Stomach (tissue), 19 donors: Measurements from ENCODE around the gene DGKQ. TPM values are rescaled to one million over a fixed set of nuclear protein-coding genes. Genes with fewer than 3 reads are reported as not detected.

Source experiments
- DNase-seq, 2 donors: peaks; one replicate each; pipeline versions ENCODE4 v3.0.0 to v3.0.0-alpha.2; 2013 to 2019
- H3K27ac ChIP-seq, 5 donors: fragments of 200-600 bp in 4 of 5; sonication (generic) in 4 of 5; one replicate each; pipeline ENCODE4 v1.5.1; 2013 to 2019; ENCODE audit warnings: mild to moderate bottlenecking in 1 of 5, moderate library complexity in 1 of 5
- H3K27me3 ChIP-seq, 3 donors: fragments of 200-600 bp; sonication (generic); one replicate each; pipeline ENCODE4 v1.5.1; 2017 to 2019; ENCODE audit warnings: mixed run types in 1 of 3
- H3K36me3 ChIP-seq, 4 donors: fragments of 200-600 bp; sonication (generic); 1 replicate in 3 of 4; 2 replicates in 1 of 4; pipeline ENCODE4 v1.5.1; 2016 to 2019
- H3K4me1 ChIP-seq, 4 donors: fragments of 200-600 bp; sonication (generic); one replicate each; pipeline ENCODE4 v1.5.1; 2016 to 2019
- H3K4me3 ChIP-seq, 4 donors: fragments of 200-600 bp; sonication (generic) in 3 of 4; one replicate each; pipeline ENCODE4 v1.5.1; 2016 to 2019; ENCODE audit warnings: mild to moderate bottlenecking in 1 of 4
- H3K9me3 ChIP-seq, 4 donors: fragments of 200-600 bp; sonication (generic); one replicate each; pipeline ENCODE4 v1.5.1; 2016 to 2019
- EP300 ChIP-seq: sonication (generic); formaldehyde crosslinking; IDR thresholded peaks from one replicate; pipeline ENCODE4 v1.6.1; 2017; ENCODE audit warnings: antibody characterized with exemption
- POLR2A ChIP-seq, 4 donors: fragments of 450-650 bp; IDR thresholded peaks; one replicate each; pipeline ENCODE4 v1.6.1; 2016; ENCODE audit warnings: antibody characterized with exemption in 4 of 4, control low read depth in 2 of 4, mild to moderate bottlenecking in 1 of 4, moderate library complexity in 1 of 4
- POLR2AphosphoS5 ChIP-seq, 3 donors: sonication (generic); formaldehyde crosslinking; IDR thresholded peaks; one replicate each; pipeline ENCODE4 v1.6.1; 2016; ENCODE audit warnings: antibody characterized with exemption in 3 of 3
- WGBS, 5 donors: extraction: QIAGEN DNeasy Blood & Tissue Kit in 3 of 5; methylation state at CpG; one replicate each; pipeline versions ENCODE4 v1.1.5 to v1.1.7; 2013 to 2018; 5-methylcytosine and 5-hydroxymethylcytosine counted together
- intact Hi-C: fragments of 100-400 bp; cut with DNase I; formaldehyde crosslinking; loops from one replicate; pipeline ENCODE4 v1.15.1; 2023; ENCODE audit warnings: low total_unique reads
- long read RNA-seq, 10 donors: transcript quantifications; one replicate each; lab custom pipeline, GENCODE V29; 2026
- polyA plus RNA-seq, 3 donors: library from polyadenylated mRNA; stranded (reverse); fragments of 200-250 nt; gene quantifications; one replicate each; pipeline ENCODE4 v1.2.3, GENCODE V29; 2013
- total RNA-seq, 5 donors: library from RNA; depleted of rRNA; stranded (reverse); fragments of >200 nt; gene quantifications; one replicate each; pipeline versions ENCODE4 v1.1.0 to v1.2.3, GENCODE V29; 2014 to 2016
- TF ChIP-seq, protein P1 (sequence below), 7 experiments: fragments of 450-650 bp in 4 of 7; fragments of 200-600 bp in 3 of 7; sonication (generic) in 3 of 7; IDR thresholded peaks; one replicate each; pipeline ENCODE4 v1.5.1; 2016 to 2019; ENCODE audit warnings: antibody characterized with exemption in 7 of 7, control low read depth in 2 of 7, mild to moderate bottlenecking in 1 of 7
- donor health status: healthy with polysubstance abuse.
- donor health status: Bipolar disorder and iron deficiency.
- donor health status: healthy.

The DGKQ gene, protein sequence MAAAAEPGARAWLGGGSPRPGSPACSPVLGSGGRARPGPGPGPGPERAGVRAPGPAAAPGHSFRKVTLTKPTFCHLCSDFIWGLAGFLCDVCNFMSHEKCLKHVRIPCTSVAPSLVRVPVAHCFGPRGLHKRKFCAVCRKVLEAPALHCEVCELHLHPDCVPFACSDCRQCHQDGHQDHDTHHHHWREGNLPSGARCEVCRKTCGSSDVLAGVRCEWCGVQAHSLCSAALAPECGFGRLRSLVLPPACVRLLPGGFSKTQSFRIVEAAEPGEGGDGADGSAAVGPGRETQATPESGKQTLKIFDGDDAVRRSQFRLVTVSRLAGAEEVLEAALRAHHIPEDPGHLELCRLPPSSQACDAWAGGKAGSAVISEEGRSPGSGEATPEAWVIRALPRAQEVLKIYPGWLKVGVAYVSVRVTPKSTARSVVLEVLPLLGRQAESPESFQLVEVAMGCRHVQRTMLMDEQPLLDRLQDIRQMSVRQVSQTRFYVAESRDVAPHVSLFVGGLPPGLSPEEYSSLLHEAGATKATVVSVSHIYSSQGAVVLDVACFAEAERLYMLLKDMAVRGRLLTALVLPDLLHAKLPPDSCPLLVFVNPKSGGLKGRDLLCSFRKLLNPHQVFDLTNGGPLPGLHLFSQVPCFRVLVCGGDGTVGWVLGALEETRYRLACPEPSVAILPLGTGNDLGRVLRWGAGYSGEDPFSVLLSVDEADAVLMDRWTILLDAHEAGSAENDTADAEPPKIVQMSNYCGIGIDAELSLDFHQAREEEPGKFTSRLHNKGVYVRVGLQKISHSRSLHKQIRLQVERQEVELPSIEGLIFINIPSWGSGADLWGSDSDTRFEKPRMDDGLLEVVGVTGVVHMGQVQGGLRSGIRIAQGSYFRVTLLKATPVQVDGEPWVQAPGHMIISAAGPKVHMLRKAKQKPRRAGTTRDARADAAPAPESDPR
- total RNA-seq: 100 to 1,000 TPM in 1 of 5 donors, 10 to 100 TPM in 1, 1 to 10 TPM in 3; 5.8 to 176 (median 8.8) TPM
- 1 to 10 TPM; 3.8 to 6.6 (median 5.4) TPM for polyA plus RNA-seq
- long read RNA-seq, donor 1: 0 reads
- long read RNA-seq, donor 2, partial matches to known transcripts: 0 of 5 reads
- long read RNA-seq, donor 2, other reads (novel, unspliced or antisense): 5 of 5 reads
- long read RNA-seq, donor 3: 0 reads
- long read RNA-seq, donor 4: 0 reads
- long read RNA-seq, donor 5, full-length matches to known transcripts: 1 of 1 reads
- long read RNA-seq, donor 5, partial matches to known transcripts: 0 of 1 reads
- long read RNA-seq, donor 5, other reads (novel, unspliced or antisense): 0 of 1 reads
- long read RNA-seq, donor 6: 0 reads
- long read RNA-seq, donor 7: 0 reads
- long read RNA-seq, donor 8: 0 reads
- long read RNA-seq, donor 9: 0 reads
- long read RNA-seq, donor 10: 0 reads

DNA sequence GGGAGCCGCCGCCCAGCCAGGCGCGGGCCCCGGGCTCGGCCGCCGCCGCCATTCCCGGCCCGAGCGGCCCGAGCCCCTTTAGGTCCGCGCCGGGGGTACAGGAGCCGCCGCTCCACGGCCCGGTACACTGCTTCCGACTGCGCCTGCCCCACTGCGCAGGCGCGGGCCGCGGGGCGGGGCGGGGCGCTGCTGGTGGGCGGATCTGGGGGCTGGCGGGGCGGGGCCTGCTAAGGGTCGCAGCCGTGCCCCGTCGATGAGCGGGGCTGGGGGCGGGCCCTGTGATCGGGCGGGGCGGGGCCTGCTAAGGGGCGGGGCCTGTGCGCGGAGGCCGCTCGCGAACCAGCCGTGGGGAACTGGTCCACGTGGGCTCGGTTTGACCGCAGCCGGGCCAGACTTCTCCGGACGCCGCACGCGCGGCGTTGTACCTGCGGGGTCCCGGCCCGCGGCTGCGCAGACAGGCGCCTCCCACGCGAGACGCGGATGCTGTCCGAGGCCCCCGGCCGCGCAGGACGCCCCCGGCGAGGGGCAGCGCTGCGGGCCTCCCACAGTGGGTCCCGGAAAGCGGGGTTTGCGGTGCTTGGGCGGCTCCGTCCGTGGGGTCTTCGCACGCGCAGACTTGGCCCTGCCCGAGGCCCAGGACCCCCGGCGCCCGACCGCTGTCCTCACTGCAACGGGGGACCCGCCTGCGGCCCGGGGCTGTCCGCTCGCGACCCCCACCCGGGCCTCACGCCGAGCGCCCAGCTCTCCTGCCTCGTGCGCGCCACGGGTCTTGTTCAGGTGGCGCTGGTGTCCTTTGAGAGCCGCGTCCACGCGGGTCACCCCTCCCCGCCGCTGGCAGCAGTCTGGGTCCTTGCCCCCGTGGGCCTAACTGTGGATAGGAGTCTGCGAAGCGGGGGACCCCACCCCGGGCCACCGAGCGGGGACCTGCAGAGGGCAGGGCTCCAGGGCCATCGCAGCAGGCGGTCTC is at the start of gene DGKQ:
TSS of gene DGKQ (minus strand) at position 139 of the 967 bp plus-strand sequence. CDS start at position 52, 87 bp downstream.
- peaks cover 0 to 4% (median 0%) of the 10 kb centered on the region in 3 donors for H3K27me3 ChIP-seq
- peak; percentile 90 to 94 for DNase-seq
- peak within 1 kb of the TSS; percentile 75 to 98 (median 78) for H3K4me3 ChIP-seq
- peak within 1 kb of the TSS in 3 of 5 donors; percentile 43 to 76 (median 58) for H3K27ac ChIP-seq
- intact Hi-C loops: loop anchor here (5.0 kb wide), 1 partner anchor 36 kb away; no protein-coding TSS in a partner anchor
- TF ChIP-seq, protein P1, sequence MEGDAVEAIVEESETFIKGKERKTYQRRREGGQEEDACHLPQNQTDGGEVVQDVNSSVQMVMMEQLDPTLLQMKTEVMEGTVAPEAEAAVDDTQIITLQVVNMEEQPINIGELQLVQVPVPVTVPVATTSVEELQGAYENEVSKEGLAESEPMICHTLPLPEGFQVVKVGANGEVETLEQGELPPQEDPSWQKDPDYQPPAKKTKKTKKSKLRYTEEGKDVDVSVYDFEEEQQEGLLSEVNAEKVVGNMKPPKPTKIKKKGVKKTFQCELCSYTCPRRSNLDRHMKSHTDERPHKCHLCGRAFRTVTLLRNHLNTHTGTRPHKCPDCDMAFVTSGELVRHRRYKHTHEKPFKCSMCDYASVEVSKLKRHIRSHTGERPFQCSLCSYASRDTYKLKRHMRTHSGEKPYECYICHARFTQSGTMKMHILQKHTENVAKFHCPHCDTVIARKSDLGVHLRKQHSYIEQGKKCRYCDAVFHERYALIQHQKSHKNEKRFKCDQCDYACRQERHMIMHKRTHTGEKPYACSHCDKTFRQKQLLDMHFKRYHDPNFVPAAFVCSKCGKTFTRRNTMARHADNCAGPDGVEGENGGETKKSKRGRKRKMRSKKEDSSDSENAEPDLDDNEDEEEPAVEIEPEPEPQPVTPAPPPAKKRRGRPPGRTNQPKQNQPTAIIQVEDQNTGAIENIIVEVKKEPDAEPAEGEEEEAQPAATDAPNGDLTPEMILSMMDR (IDR thresholded peaks at IDR 0.05): no peak
- TF ChIP-seq EP300: no peak
- H3K4me1 ChIP-seq: peaks cover 27 to 46% (median 38%) of the 10 kb centered on the region in 4 donors
- no peaks in the 10 kb centered on the region for H3K9me3 ChIP-seq
- no peaks in the 10 kb centered on the region for H3K36me3 ChIP-seq
- 25 to 65% (median 33%) methylated on average over 24 to 120 of the region's 123 CpGs for WGBS, 5 donors

DNA sequence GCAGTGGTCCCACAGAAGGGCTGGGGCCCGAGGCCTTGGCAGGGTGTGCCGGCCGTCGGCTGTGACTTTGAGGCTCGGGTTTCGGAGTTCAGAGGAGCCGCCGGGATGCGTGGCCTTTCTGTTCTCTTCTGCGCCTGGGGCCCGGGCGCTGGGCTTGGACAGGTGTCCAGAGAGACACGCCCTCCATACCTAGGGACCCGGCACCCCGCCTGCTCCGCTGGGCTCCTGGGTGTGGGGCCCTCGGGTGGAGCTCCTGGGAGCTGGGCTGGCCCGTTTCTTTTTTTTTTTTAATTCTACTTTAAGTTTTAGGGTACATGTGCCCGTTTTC is 49.3 kb upstream of the DGKQ start:
- no peaks in the 10 kb centered on the region for H3K9me3 ChIP-seq
- 44 to 81% (median 63%) methylated on average over 8 to 19 of the region's 19 CpGs for WGBS, 5 donors
- peaks cover 0 to 25% (median 14%) of the 10 kb centered on the region in 4 donors for H3K4me1 ChIP-seq
- H3K27ac ChIP-seq: no peak overlapping the region
- H3K27me3 ChIP-seq: no peaks in the 10 kb centered on the region
- peak; percentile 56 to 67 for DNase-seq
- intact Hi-C loops: no loop called here
- TF ChIP-seq POLR2A (IDR thresholded peaks at IDR 0.05): no peak
- H3K36me3 ChIP-seq: peaks cover 7 to 40% (median 36%) of the 10 kb centered on the region in 4 donors
- no peak overlapping the region for H3K4me3 ChIP-seq

DNA sequence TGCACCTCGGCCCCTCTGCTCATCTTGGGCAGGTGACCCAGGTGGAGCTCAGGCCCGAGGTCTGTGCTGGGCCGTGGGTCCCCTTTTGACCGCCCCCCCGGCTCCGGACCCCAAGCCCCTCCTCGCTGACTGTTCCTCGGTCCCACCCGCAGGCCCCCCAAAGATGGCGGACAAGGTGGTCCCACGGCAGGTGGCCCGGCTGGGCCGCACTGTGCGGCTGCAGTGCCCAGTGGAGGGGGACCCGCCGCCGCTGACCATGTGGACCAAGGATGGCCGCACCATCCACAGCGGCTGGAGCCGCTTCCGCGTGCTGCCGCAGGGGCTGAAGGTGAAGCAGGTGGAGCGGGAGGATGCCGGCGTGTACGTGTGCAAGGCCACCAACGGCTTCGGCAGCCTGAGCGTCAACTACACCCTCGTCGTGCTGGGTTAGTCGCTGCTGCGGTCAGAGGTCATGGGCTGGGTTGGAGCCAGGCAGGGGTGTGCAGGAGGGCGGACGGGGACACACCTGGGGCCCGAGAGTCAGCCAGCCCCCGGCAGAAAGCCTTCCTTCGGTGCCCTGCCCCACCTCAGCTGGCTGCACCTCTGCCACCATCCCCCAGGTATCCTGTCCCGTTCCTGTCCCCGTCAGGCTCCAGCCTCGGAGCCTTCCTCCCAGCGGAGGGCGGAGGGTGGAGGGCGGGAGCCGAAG is 48.8 kb upstream of the DGKQ start:
- intact Hi-C loops: no loop called here
- Histone ChIP-seq H3K4me1 (peaks cover 0 to 25% (median 14%) of the 10 kb centered on the region in 4 donors), H3K27ac (no peak overlapping the region), H3K9me3 (no peaks in the 10 kb centered on the region), H3K27me3 (no peaks in the 10 kb centered on the region), H3K4me3 (no peak overlapping the region), H3K36me3 (peaks cover 7 to 40% (median 36%) of the 10 kb centered on the region in 4 donors)
- TF ChIP-seq, protein P1 (IDR thresholded peaks at IDR 0.05): no peak
- no peak for TF ChIP-seq POLR2A (IDR thresholded peaks at IDR 0.05)
- no peak for TF ChIP-seq POLR2AphosphoS5 (IDR thresholded peaks at IDR 0.05)
- no peak for TF ChIP-seq EP300
- DNase-seq: no peak
- 74 to 82% (median 79%) methylated on average over 15 to 46 of the region's 46 CpGs for WGBS, 5 donors
